Measurements from ENCODE around the gene SLC35F2.

DNA sequence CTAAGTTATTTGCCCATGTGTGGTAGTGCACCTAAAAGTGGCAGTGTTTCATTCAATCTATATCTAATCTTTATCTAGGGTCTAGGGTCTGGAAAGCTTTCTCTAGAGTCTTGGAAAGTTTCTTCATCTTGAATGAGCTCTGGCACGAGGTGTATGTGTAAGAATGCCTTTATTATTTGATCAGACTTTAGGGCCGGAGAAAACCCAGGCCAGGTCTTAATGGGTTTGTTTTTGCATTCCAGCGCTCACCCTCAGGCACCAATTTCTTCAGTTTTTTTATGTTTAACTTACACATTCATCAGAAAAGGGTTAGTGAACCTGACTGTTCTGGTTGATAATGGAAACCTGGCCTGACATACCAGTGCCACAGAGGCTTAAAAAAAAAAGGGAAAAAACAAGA lies 78.5 kb downstream of the SLC35F2 start:
- TF ChIP-seq, protein P1, sequence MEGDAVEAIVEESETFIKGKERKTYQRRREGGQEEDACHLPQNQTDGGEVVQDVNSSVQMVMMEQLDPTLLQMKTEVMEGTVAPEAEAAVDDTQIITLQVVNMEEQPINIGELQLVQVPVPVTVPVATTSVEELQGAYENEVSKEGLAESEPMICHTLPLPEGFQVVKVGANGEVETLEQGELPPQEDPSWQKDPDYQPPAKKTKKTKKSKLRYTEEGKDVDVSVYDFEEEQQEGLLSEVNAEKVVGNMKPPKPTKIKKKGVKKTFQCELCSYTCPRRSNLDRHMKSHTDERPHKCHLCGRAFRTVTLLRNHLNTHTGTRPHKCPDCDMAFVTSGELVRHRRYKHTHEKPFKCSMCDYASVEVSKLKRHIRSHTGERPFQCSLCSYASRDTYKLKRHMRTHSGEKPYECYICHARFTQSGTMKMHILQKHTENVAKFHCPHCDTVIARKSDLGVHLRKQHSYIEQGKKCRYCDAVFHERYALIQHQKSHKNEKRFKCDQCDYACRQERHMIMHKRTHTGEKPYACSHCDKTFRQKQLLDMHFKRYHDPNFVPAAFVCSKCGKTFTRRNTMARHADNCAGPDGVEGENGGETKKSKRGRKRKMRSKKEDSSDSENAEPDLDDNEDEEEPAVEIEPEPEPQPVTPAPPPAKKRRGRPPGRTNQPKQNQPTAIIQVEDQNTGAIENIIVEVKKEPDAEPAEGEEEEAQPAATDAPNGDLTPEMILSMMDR (IDR thresholded peaks at IDR 0.05) = no peak
- no peak for TF ChIP-seq ZFX (IDR thresholded peaks at IDR 0.05; ENCODE audit: borderline replicate concordance)

Data from 22Rv1 (cell line).